ENCODE results near the gene EDIL3.

- TF ChIP-seq CTCF (IDR thresholded peaks at IDR 0.05; ENCODE audit: extremely low read depth in 1 of 2, insufficient read depth in 1 of 2, low read depth in 1 of 2, low read length in 2 of 2) (no peak), MAX (IDR thresholded peaks at IDR 0.05; ENCODE audit: insufficient read depth, insufficient read length) (no peak), POLR2A (IDR thresholded peaks at IDR 0.05; ENCODE audit: low read depth, low read length) (no peak), GATA2 (IDR thresholded peaks at IDR 0.05; ENCODE audit: insufficient read depth, insufficient read length, low read depth, low read length) (no peak), EZH2 (IDR thresholded peaks at IDR 0.05; ENCODE audit: borderline replicate concordance, low read depth, low read length, severe bottlenecking) (no peak), POLR2AphosphoS5 (IDR thresholded peaks at IDR 0.05; ENCODE audit: insufficient read depth, low read depth, low read length) (no peak)
Measured at GRCh38 chr5:83972236-83972635, 412.4 kb downstream of the EDIL3 start.
